ENCODE results near the gene LIMS2.

The LIMS2 gene

GRCh38 chr2:127680706-127681287, 5.5 kb upstream of the LIMS2 start:
- H3K4me3 ChIP-seq (ENCODE audit: low read depth, low read length), result no peak overlapping the region
- TF ChIP-seq, protein P1, sequence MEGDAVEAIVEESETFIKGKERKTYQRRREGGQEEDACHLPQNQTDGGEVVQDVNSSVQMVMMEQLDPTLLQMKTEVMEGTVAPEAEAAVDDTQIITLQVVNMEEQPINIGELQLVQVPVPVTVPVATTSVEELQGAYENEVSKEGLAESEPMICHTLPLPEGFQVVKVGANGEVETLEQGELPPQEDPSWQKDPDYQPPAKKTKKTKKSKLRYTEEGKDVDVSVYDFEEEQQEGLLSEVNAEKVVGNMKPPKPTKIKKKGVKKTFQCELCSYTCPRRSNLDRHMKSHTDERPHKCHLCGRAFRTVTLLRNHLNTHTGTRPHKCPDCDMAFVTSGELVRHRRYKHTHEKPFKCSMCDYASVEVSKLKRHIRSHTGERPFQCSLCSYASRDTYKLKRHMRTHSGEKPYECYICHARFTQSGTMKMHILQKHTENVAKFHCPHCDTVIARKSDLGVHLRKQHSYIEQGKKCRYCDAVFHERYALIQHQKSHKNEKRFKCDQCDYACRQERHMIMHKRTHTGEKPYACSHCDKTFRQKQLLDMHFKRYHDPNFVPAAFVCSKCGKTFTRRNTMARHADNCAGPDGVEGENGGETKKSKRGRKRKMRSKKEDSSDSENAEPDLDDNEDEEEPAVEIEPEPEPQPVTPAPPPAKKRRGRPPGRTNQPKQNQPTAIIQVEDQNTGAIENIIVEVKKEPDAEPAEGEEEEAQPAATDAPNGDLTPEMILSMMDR (IDR thresholded peaks at IDR 0.05; ENCODE audit: low read depth, low read length, missing control alignments), result no peak
- DNase-seq (ENCODE audit: low read depth), result no peak

- H3K4me3 ChIP-seq (ENCODE audit: low read depth, low read length), result no peak overlapping the region
- DNase-seq (ENCODE audit: low read depth), result no peak
- TF ChIP-seq, protein P1 (IDR thresholded peaks at IDR 0.05; ENCODE audit: low read depth, low read length, missing control alignments), result no peak
These were observed 4.5 kb upstream of the LIMS2 start for GRCh38 chr2:127679680-127680361.

- H3K4me3 ChIP-seq (ENCODE audit: low read depth, low read length), result no peak overlapping the region
- TF ChIP-seq, protein P1 (IDR thresholded peaks at IDR 0.05; ENCODE audit: low read depth, low read length, missing control alignments), result no peak
- DNase-seq (ENCODE audit: low read depth), result no peak
These were observed 3.7 kb upstream of the LIMS2 start for GRCh38 chr2:127678991-127679390.

GRCh38 chr2:127678531-127678930, 3.2 kb upstream of the LIMS2 start:
- no peak for DNase-seq (ENCODE audit: low read depth)
- H3K4me3 ChIP-seq (ENCODE audit: low read depth, low read length), result no peak overlapping the region
- TF ChIP-seq, protein P1 (IDR thresholded peaks at IDR 0.05; ENCODE audit: low read depth, low read length, missing control alignments), result no peak

- TF ChIP-seq, protein P1 (IDR thresholded peaks at IDR 0.05; ENCODE audit: low read depth, low read length, missing control alignments), result no peak
- DNase-seq (ENCODE audit: low read depth), result no peak
- no peak overlapping the region for H3K4me3 ChIP-seq (ENCODE audit: low read depth, low read length)
These were observed 1.6 kb upstream of the LIMS2 start for GRCh38 chr2:127676906-127677305.

DNA sequence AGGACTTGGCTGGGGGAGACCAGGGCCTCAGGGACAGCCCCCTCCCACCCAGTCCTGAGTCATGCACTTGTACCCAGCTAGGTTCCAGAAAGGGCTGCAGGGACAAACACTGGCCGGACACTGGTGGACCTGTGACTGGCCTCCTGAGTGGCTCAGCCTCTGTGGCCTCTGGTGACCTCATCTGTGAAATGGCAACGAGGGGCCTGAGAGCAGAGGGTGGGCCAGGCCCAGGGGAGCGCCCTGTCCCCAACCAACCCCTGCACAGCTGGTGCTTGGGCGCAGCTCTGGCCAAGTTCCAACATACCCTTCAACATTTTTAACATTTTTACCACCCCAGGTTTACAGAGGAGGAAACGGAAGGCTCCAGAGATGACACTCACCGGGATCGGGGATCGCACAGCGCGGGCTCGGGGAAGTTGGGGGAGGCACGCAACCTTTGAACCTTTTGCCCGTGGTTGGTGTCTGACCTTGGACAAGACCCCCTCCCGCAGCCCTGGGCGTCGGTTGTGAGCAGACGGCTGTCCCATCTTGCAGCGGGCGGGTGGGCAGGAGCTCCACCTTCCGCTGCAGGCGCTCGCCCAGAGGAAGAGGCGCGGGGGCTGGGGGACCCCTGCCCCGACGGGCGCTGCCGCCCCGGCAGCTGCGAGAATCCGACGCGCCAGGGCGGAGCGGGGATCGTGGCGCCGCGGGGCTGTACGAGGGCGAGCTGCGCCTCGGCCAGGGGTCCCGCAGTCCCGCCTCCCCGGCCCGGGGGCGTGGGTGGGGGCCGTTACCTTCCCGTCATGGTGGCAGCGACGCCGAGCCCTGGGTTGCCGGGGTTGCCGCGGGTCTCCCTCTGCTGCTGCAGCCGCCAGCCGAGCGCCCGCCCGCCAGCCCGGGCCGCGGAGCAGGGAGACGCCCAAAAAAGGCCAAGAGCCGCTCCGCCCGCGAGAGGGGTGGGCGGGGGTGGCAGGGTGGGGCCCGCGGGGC, 805 bp downstream of the LIMS2 start:
- TF ChIP-seq, protein P1 (IDR thresholded peaks at IDR 0.05; ENCODE audit: low read depth, low read length, missing control alignments), result no peak
- DNase-seq (ENCODE audit: low read depth), result no peak

More for the DNA sequence above, 805 bp downstream of the LIMS2 start:
- no peak overlapping the region for H3K4me3 ChIP-seq (ENCODE audit: low read depth, low read length)
